ENCODE data around the gene HSD17B2. TPM values are rescaled to one million over a fixed set of nuclear protein-coding genes. Genes with fewer than 3 reads are reported as not detected.
A peak's percentile ranks its signal among the peaks of the same experiment; 100 is the strongest.

Gene HSD17B2
- total and polyA plus RNA-seq, 2 donors (not counting 1 experiment from before 2014, with no cell fraction given), result 0.33 to 1.6 TPM

GRCh38 chr16:82088483-82088882 is 53.4 kb downstream of the HSD17B2 start:
- Histone ChIP-seq H3K36me3 (ENCODE audit: control insufficient read depth, insufficient read depth, low read length) (no peaks in the 10 kb centered on the region), H3K79me2 (ENCODE audit: control insufficient read depth, insufficient read depth, low read length) (no peaks in the 10 kb centered on the region), H3K27ac (ENCODE audit: insufficient read depth, low read length) (no peak overlapping the region), H4K20me1 (ENCODE audit: control insufficient read depth, extremely low read depth, insufficient read depth, low read length) (no peaks in the 10 kb centered on the region), H3K4me2 (ENCODE audit: extremely low read depth, insufficient read depth, low read length) (no peak overlapping the region), H3K9ac (ENCODE audit: insufficient read depth, low read length) (no peak overlapping the region), H2AFZ (ENCODE audit: low read length) (no peak overlapping the region), H3K4me1 (ENCODE audit: control insufficient read depth, extremely low read depth, insufficient read depth, low read length) (peaks cover 7% of the 10 kb centered on the region), H3K9me3 (ENCODE audit: control insufficient read depth, insufficient read depth, low read depth, low read length) (no peaks in the 10 kb centered on the region), H3K4me3 (replicated peaks in 1 of 4; ENCODE audit: control extremely low read depth in 1 of 4, insufficient read depth in 1 of 4, low read depth in 3 of 4, low read length in 4 of 4) (no peak overlapping the region), H3K27me3 (ENCODE audit: control insufficient read depth, insufficient read depth, low read length) (no peaks in the 10 kb centered on the region)
- no peak for DNase-seq (ENCODE audit: low read depth in 2 of 2)
- TF ChIP-seq EZH2 (IDR thresholded peaks at IDR 0.05; ENCODE audit: low read length, missing control alignments) (no peak), CTCF (conservative IDR thresholded peaks at IDR 0.05 in 1 of 2, IDR thresholded peaks at IDR 0.05 in 1 of 2; ENCODE audit: low read depth in 1 of 2, low read length in 2 of 2) (no peak)

- Histone ChIP-seq H4K20me1 (ENCODE audit: control insufficient read depth, extremely low read depth, insufficient read depth, low read length) (no peaks in the 10 kb centered on the region), H3K79me2 (ENCODE audit: control insufficient read depth, insufficient read depth, low read length) (no peaks in the 10 kb centered on the region), H3K4me2 (ENCODE audit: extremely low read depth, insufficient read depth, low read length) (no peak overlapping the region), H3K4me3 (replicated peaks in 1 of 4; ENCODE audit: control extremely low read depth in 1 of 4, insufficient read depth in 1 of 4, low read depth in 3 of 4, low read length in 4 of 4) (no peak overlapping the region), H3K9me3 (ENCODE audit: control insufficient read depth, insufficient read depth, low read depth, low read length) (no peaks in the 10 kb centered on the region), H3K4me1 (ENCODE audit: control insufficient read depth, extremely low read depth, insufficient read depth, low read length) (peaks cover 7% of the 10 kb centered on the region), H3K27ac (ENCODE audit: insufficient read depth, low read length) (no peak overlapping the region), H3K27me3 (ENCODE audit: control insufficient read depth, insufficient read depth, low read length) (no peaks in the 10 kb centered on the region), H2AFZ (ENCODE audit: low read length) (no peak overlapping the region), H3K9ac (ENCODE audit: insufficient read depth, low read length) (no peak overlapping the region), H3K36me3 (ENCODE audit: control insufficient read depth, insufficient read depth, low read length) (no peaks in the 10 kb centered on the region)
- peak; percentile 22 to 79 for DNase-seq (ENCODE audit: low read depth in 2 of 2)
- TF ChIP-seq EZH2 (IDR thresholded peaks at IDR 0.05; ENCODE audit: low read length, missing control alignments), result no peak
Measured at GRCh38 chr16:82091241-82091640, 56.2 kb downstream of the HSD17B2 start.

GRCh38 chr16:82092711-82093110 is 57.7 kb downstream of the HSD17B2 start:
- Histone ChIP-seq H3K36me3 (ENCODE audit: control insufficient read depth, insufficient read depth, low read length) (no peaks in the 10 kb centered on the region), H3K79me2 (ENCODE audit: control insufficient read depth, insufficient read depth, low read length) (no peaks in the 10 kb centered on the region), H2AFZ (ENCODE audit: low read length) (no peak overlapping the region), H3K4me1 (ENCODE audit: control insufficient read depth, extremely low read depth, insufficient read depth, low read length) (peaks cover 7% of the 10 kb centered on the region), H3K9me3 (ENCODE audit: control insufficient read depth, insufficient read depth, low read depth, low read length) (no peaks in the 10 kb centered on the region), H4K20me1 (ENCODE audit: control insufficient read depth, extremely low read depth, insufficient read depth, low read length) (no peaks in the 10 kb centered on the region), H3K4me2 (ENCODE audit: extremely low read depth, insufficient read depth, low read length) (no peak overlapping the region), H3K4me3 (replicated peaks in 1 of 4; ENCODE audit: control extremely low read depth in 1 of 4, insufficient read depth in 1 of 4, low read depth in 3 of 4, low read length in 4 of 4) (no peak overlapping the region), H3K27me3 (ENCODE audit: control insufficient read depth, insufficient read depth, low read length) (no peaks in the 10 kb centered on the region), H3K9ac (ENCODE audit: insufficient read depth, low read length) (no peak overlapping the region), H3K27ac (ENCODE audit: insufficient read depth, low read length) (no peak overlapping the region)
- DNase-seq (ENCODE audit: low read depth in 2 of 2), result peak in 1 of 2 donors; percentile 43
- TF ChIP-seq EZH2 (IDR thresholded peaks at IDR 0.05; ENCODE audit: low read length, missing control alignments), result no peak
- no peak for TF ChIP-seq CTCF (conservative IDR thresholded peaks at IDR 0.05 in 1 of 2, IDR thresholded peaks at IDR 0.05 in 1 of 2; ENCODE audit: low read depth in 1 of 2, low read length in 2 of 2)
